Measurements from ENCODE around the gene NOVA1.

NOVA1 gene

GRCh38 chr14:26522967-26523366, 74.9 kb downstream of the NOVA1 start:
- no peaks in the 10 kb centered on the region for H3K9me3 ChIP-seq (ENCODE audit: insufficient read depth, low read depth, low read length)
- H2AFZ ChIP-seq (ENCODE audit: low read length), result no peak overlapping the region
- H3K9me2 ChIP-seq (replicated peaks; ENCODE audit: low read depth, low read length), result no peaks in the 10 kb centered on the region
- no peaks in the 10 kb centered on the region for H4K20me1 ChIP-seq (ENCODE audit: insufficient read depth, low read length, poor library complexity, severe bottlenecking)
- no peaks in the 10 kb centered on the region for H3K4me1 ChIP-seq (ENCODE audit: insufficient read depth, low read length, poor library complexity, severe bottlenecking)
- no peaks in the 10 kb centered on the region for H3K27me3 ChIP-seq (ENCODE audit: insufficient read depth, low read length, poor library complexity, severe bottlenecking)
- TF ChIP-seq EZH2phosphoT487 (IDR thresholded peaks at IDR 0.05; ENCODE audit: borderline replicate concordance) (no peak), CTCF (conservative IDR thresholded peaks at IDR 0.05; ENCODE audit: low read length) (no peak)
- H3F3A ChIP-seq (ENCODE audit: low read depth), result no peaks in the 10 kb centered on the region
- H3K36me3 ChIP-seq (ENCODE audit: insufficient read depth, low read length), result no peaks in the 10 kb centered on the region
- H3K4me2 ChIP-seq (ENCODE audit: low read depth, low read length, poor library complexity, severe bottlenecking), result no peak overlapping the region
- H3K79me2 ChIP-seq (ENCODE audit: insufficient read depth, low read length), result no peaks in the 10 kb centered on the region
- no peak overlapping the region for H3K4me3 ChIP-seq (ENCODE audit: low read length, poor library complexity, severe bottlenecking)
- H3K9ac ChIP-seq (ENCODE audit: low read depth, low read length, poor library complexity, severe bottlenecking), result no peak overlapping the region

DNA sequence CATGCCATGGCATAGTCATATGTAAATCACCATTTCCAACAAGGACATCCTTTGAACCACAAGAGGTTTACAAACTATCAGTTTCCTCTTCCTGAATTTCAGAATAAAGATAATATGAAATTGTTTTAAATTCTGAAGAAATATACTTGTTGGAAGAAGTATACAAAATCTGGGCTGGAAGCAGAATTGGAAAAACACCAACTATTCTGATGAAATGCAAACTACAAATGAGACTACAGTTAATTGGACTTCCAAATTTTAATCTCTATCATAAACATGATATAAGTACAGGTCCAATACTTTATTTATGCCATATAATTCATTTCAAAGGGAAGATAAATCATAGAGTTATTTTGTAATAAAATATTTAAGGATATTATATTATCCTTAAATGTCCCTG, 80.1 kb downstream of the NOVA1 start:
- Histone ChIP-seq H3K4me2 (ENCODE audit: low read depth, low read length, poor library complexity, severe bottlenecking) (no peak overlapping the region), H3K9me3 (ENCODE audit: insufficient read depth, low read depth, low read length) (no peaks in the 10 kb centered on the region), H3K27me3 (ENCODE audit: insufficient read depth, low read length, poor library complexity, severe bottlenecking) (no peaks in the 10 kb centered on the region), H3K9me2 (replicated peaks; ENCODE audit: low read depth, low read length) (no peaks in the 10 kb centered on the region), H3K36me3 (ENCODE audit: insufficient read depth, low read length) (no peaks in the 10 kb centered on the region), H3K9ac (ENCODE audit: low read depth, low read length, poor library complexity, severe bottlenecking) (no peak overlapping the region), H3K4me1 (ENCODE audit: insufficient read depth, low read length, poor library complexity, severe bottlenecking) (no peaks in the 10 kb centered on the region), H4K20me1 (ENCODE audit: insufficient read depth, low read length, poor library complexity, severe bottlenecking) (no peaks in the 10 kb centered on the region), H3K79me2 (ENCODE audit: insufficient read depth, low read length) (no peaks in the 10 kb centered on the region), H3F3A (ENCODE audit: low read depth) (no peaks in the 10 kb centered on the region), H2AFZ (ENCODE audit: low read length) (no peak overlapping the region), H3K4me3 (ENCODE audit: low read length, poor library complexity, severe bottlenecking) (no peak overlapping the region)
- no peak for TF ChIP-seq EZH2phosphoT487 (IDR thresholded peaks at IDR 0.05; ENCODE audit: borderline replicate concordance)
- TF ChIP-seq CTCF (conservative IDR thresholded peaks at IDR 0.05; ENCODE audit: low read length), result no peak

DNA sequence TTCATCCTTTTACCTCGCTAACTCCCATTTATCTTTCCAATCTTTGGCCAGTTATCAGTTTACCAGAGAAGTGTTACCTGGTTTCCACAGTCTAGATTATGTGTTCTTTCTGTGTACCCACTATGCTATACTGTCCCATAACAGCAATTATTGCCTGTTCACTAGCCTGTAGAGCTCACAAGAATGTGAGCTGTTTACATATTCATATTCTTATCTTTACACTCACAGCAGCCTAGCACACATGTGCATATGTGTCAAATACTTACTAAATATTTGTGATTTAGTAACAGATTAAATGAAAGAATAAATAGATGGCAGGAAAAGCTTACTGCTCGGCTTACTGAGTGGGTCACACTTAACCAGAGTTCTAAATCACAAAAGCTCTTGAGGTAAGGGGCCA, 97.8 kb downstream of the NOVA1 start:
- no peaks in the 10 kb centered on the region for H3K36me3 ChIP-seq (ENCODE audit: insufficient read depth, low read length)
- H4K20me1 ChIP-seq (ENCODE audit: insufficient read depth, low read length, poor library complexity, severe bottlenecking), result no peaks in the 10 kb centered on the region
- no peaks in the 10 kb centered on the region for H3K79me2 ChIP-seq (ENCODE audit: insufficient read depth, low read length)
- no peak overlapping the region for H3K4me3 ChIP-seq (ENCODE audit: low read length, poor library complexity, severe bottlenecking)
- H3K4me2 ChIP-seq (ENCODE audit: low read depth, low read length, poor library complexity, severe bottlenecking), result no peak overlapping the region
- H2AFZ ChIP-seq (ENCODE audit: low read length), result no peak overlapping the region
- H3F3A ChIP-seq (ENCODE audit: low read depth), result no peaks in the 10 kb centered on the region
- H3K9ac ChIP-seq (ENCODE audit: low read depth, low read length, poor library complexity, severe bottlenecking), result no peak overlapping the region
- no peaks in the 10 kb centered on the region for H3K9me3 ChIP-seq (ENCODE audit: insufficient read depth, low read depth, low read length)
- H3K4me1 ChIP-seq (ENCODE audit: insufficient read depth, low read length, poor library complexity, severe bottlenecking), result no peaks in the 10 kb centered on the region
- no peaks in the 10 kb centered on the region for H3K9me2 ChIP-seq (replicated peaks; ENCODE audit: low read depth, low read length)
- H3K27me3 ChIP-seq (ENCODE audit: insufficient read depth, low read length, poor library complexity, severe bottlenecking), result no peaks in the 10 kb centered on the region
- TF ChIP-seq CTCF (conservative IDR thresholded peaks at IDR 0.05; ENCODE audit: low read length), result no peak
- TF ChIP-seq EZH2phosphoT487 (IDR thresholded peaks at IDR 0.05; ENCODE audit: borderline replicate concordance), result no peak

All from Loucy (cell line).